Prostate gland (tissue), 2 donors: Measurements from ENCODE around the gene MARCHF3. TPM values are rescaled to one million over a fixed set of nuclear protein-coding genes. Genes with fewer than 3 reads are reported as not detected.
"Not testable (repeated sequence)": the region's sequence is repeated elsewhere in the genome, so short reads cannot be mapped to it uniquely, and the experiment has no call there.

Experiments
- DNase-seq: peaks from one replicate; pipeline ENCODE4 v3.0.0-alpha.2; 2019; ENCODE audit warnings: low spot score
- H3K27ac ChIP-seq, 2 donors: fragments of 200-600 bp; sonication (generic); 2 replicates each; pipeline ENCODE4 v1.5.1; 2017 to 2019
- H3K27me3 ChIP-seq: fragments of 200-600 bp; sonication (generic); replicated peaks from 2 replicates; pipeline ENCODE4 v1.5.1; 2019; ENCODE audit not compliant: insufficient read depth
- H3K36me3 ChIP-seq, 2 donors: fragments of 200-600 bp; sonication (generic); 1 replicate in 1 of 2; 2 replicates in 1 of 2; pipeline versions ENCODE4 v1.5.1 to v1.8.1; 2017 to 2019
- H3K4me1 ChIP-seq: fragments of 200-600 bp; sonication (generic); replicated peaks from 2 replicates; pipeline ENCODE4 v1.5.1; 2019
- H3K4me3 ChIP-seq, 2 donors: fragments of 200-600 bp; sonication (generic); 2 replicates each; pipeline ENCODE4 v1.5.1; 2017 to 2019
- H3K9me3 ChIP-seq: fragments of 200-600 bp; sonication (generic); 2 replicates; pipeline ENCODE4 v1.5.1; 2017
- POLR2A ChIP-seq: fragments of 450-650 bp; IDR thresholded peaks from one replicate; pipeline ENCODE4 v1.6.1; 2016; ENCODE audit warnings: antibody characterized with exemption, mild to moderate bottlenecking
- POLR2AphosphoS5 ChIP-seq: sonication (generic); formaldehyde crosslinking; IDR thresholded peaks from one replicate; pipeline ENCODE4 v1.6.1; 2017; ENCODE audit warnings: antibody characterized with exemption
- WGBS: methylation state at CpG from one replicate; pipeline ENCODE4 v1.1.5; 2018; 5-methylcytosine and 5-hydroxymethylcytosine counted together
- intact Hi-C: fragments of 100-400 bp; cut with DNase I; formaldehyde crosslinking; loops from one replicate; pipeline ENCODE4 v1.14.2; 2022
- total RNA-seq, 2 donors: library from RNA; depleted of rRNA; stranded (reverse); fragments of >200 nt; gene quantifications; one replicate each; pipeline ENCODE4 v1.1.0, GENCODE V29; 2016
- TF ChIP-seq, protein P1 (sequence below), 4 experiments: fragments of 200-600 bp in 2 of 4; fragments of 450-650 bp in 2 of 4; sonication (generic) in 2 of 4; IDR thresholded peaks; 1 replicate in 3 of 4; 2 replicates in 1 of 4; pipeline ENCODE4 v1.5.1; 2016 to 2019; ENCODE audit warnings: antibody characterized with exemption in 4 of 4, mild to moderate bottlenecking in 2 of 4, moderate library complexity in 2 of 4

MARCHF3 gene
- total RNA-seq, 2 donors from 2014 or later, result 1.2 to 21.1 TPM

GRCh38 chr5:126911986-126912385 is 118.4 kb downstream of the MARCHF3 start:
- Histone ChIP-seq H3K4me3 (no peak overlapping the region), H3K9me3 (no peaks in the 10 kb centered on the region), H3K36me3 (no peaks in the 10 kb centered on the region), H3K27me3 (no peaks in the 10 kb centered on the region), H3K27ac (no peak overlapping the region), H3K4me1 (no peaks in the 10 kb centered on the region)
- TF ChIP-seq, protein P1, sequence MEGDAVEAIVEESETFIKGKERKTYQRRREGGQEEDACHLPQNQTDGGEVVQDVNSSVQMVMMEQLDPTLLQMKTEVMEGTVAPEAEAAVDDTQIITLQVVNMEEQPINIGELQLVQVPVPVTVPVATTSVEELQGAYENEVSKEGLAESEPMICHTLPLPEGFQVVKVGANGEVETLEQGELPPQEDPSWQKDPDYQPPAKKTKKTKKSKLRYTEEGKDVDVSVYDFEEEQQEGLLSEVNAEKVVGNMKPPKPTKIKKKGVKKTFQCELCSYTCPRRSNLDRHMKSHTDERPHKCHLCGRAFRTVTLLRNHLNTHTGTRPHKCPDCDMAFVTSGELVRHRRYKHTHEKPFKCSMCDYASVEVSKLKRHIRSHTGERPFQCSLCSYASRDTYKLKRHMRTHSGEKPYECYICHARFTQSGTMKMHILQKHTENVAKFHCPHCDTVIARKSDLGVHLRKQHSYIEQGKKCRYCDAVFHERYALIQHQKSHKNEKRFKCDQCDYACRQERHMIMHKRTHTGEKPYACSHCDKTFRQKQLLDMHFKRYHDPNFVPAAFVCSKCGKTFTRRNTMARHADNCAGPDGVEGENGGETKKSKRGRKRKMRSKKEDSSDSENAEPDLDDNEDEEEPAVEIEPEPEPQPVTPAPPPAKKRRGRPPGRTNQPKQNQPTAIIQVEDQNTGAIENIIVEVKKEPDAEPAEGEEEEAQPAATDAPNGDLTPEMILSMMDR (IDR thresholded peaks at IDR 0.05), result no peak
- TF ChIP-seq POLR2A (no peak), POLR2AphosphoS5 (no peak)
- DNase-seq, result no peak
- intact Hi-C loops, result no loop called here
- WGBS, result 53% methylated on average over 3 of the region's 3 CpGs

- Histone ChIP-seq H3K27ac (no peak overlapping the region), H3K9me3 (no peaks in the 10 kb centered on the region), H3K4me3 (no peak overlapping the region), H3K4me1 (no peaks in the 10 kb centered on the region), H3K36me3 (no peaks in the 10 kb centered on the region), H3K27me3 (no peaks in the 10 kb centered on the region)
- TF ChIP-seq POLR2A (no peak), POLR2AphosphoS5 (no peak)
- TF ChIP-seq, protein P1 (IDR thresholded peaks at IDR 0.05), result no peak
- DNase-seq, result no peak
- intact Hi-C loops, result no loop called here
- 95% methylated on average over 2 of the region's 2 CpGs for WGBS
Observed at GRCh38 chr5:126909856-126910255, 120.5 kb downstream of the MARCHF3 start.

DNA sequence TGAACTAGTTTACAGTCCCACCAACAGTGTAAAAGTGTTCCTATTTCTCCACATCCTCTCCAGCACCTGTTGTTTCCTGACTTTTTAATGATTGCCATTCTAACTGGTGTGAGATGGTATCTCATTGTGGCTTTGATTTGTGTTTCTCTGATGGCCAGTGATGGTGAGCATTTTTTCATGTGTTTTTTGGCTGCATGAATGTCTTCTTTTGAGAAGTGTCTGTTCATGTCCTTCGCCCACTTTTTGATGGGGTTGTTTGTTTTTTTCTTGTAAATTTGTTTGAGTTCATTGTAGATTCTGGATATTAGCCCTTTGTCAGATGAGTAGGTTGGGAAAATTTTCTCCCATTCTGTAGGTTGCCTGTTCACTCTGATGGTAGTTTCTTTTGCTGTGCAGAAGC is 126.0 kb downstream of the MARCHF3 start:
- intact Hi-C loops, H3K27ac ChIP-seq, H3K36me3 ChIP-seq, H3K27me3 ChIP-seq, H3K9me3 ChIP-seq, H3K4me3 ChIP-seq, DNase-seq, H3K4me1 ChIP-seq: not testable (repeated sequence)
- WGBS, result 71% methylated on average over 1 of the region's 1 CpG

DNA sequence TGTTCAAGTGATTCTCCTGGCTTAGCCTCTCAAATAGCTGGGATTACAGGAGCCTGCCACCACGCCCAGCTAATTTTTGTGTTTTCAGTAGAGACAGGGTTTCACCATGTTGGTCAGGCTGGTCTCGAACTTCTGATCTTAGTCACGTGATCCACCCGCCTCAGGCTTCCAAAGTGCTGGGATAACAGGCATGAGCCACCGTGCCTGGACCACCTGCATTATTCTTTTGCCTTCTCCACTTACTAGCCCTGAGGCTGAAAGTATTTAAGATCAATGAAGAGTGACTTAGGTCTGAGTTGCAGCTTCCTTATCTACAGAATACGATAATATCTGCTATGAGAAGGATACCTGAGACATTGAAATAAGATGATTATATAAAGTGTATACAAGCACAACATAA is 129.6 kb downstream of the MARCHF3 start:
- H3K9me3 ChIP-seq, result no peaks in the 10 kb centered on the region
- no peak overlapping the region for H3K4me3 ChIP-seq
- intact Hi-C loops, result no loop called here
- no peaks in the 10 kb centered on the region for H3K36me3 ChIP-seq
- no peak for DNase-seq
- 91% methylated on average over 6 of the region's 6 CpGs for WGBS
- H3K27ac ChIP-seq, result no peak overlapping the region
- TF ChIP-seq POLR2AphosphoS5 (no peak), POLR2A (no peak)
- TF ChIP-seq, protein P1 (IDR thresholded peaks at IDR 0.05), result no peak
- no peaks in the 10 kb centered on the region for H3K27me3 ChIP-seq
- no peaks in the 10 kb centered on the region for H3K4me1 ChIP-seq

DNA sequence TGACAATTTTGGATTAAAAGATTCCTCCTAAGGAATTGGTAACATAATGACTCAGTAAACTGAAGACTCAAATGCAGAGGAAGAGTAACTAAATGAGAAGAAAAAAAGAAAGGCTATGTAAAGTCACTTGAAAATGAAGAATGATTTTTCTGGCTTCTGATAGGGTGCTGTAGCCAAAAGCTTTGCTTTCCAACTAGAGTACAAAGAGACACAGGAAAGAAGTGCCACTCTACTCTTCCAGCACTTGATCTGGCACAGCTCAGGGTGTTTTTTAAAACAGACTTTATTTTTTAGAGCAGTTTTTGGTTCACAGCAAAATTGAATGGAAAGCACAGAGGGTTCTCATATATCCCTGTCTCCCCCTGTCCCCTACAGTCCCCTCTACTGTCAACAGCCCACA is 130.9 kb downstream of the MARCHF3 start:
- Histone ChIP-seq H3K4me3 (no peak overlapping the region), H3K27me3 (no peaks in the 10 kb centered on the region), H3K27ac (no peak overlapping the region), H3K36me3 (no peaks in the 10 kb centered on the region), H3K9me3 (no peaks in the 10 kb centered on the region), H3K4me1 (no peaks in the 10 kb centered on the region)
- no peak for DNase-seq
- no peak for TF ChIP-seq POLR2AphosphoS5
- no peak for TF ChIP-seq POLR2A
- TF ChIP-seq, protein P1 (IDR thresholded peaks at IDR 0.05), result no peak
- intact Hi-C loops, result no loop called here
